GM12873 (cell line): ENCODE data around the gene NBPF11.
"Not testable (repeated sequence)": the region's sequence is repeated elsewhere in the genome, so short reads cannot be mapped to it uniquely, and the experiment has no call there.

Experiments
- CTCF ChIP-seq: IDR thresholded peaks from 2 replicates; pipeline ENCODE4 v1.5.1; 2012; ENCODE audit warnings: low read depth, mild to moderate bottlenecking, moderate library complexity, low read length, control low read depth; ENCODE audit not compliant: insufficient read depth; ENCODE audit errors: missing control alignments

NBPF11 gene

GRCh38 chr1:148151911-148152656 is at the start of gene NBPF11:
Gene NBPF11, minus strand, starts transcription at chr1:148152281. Its CDS starts 25,278 bp downstream, at chr1:148127003.
- TF ChIP-seq CTCF = not testable (repeated sequence)

DNA sequence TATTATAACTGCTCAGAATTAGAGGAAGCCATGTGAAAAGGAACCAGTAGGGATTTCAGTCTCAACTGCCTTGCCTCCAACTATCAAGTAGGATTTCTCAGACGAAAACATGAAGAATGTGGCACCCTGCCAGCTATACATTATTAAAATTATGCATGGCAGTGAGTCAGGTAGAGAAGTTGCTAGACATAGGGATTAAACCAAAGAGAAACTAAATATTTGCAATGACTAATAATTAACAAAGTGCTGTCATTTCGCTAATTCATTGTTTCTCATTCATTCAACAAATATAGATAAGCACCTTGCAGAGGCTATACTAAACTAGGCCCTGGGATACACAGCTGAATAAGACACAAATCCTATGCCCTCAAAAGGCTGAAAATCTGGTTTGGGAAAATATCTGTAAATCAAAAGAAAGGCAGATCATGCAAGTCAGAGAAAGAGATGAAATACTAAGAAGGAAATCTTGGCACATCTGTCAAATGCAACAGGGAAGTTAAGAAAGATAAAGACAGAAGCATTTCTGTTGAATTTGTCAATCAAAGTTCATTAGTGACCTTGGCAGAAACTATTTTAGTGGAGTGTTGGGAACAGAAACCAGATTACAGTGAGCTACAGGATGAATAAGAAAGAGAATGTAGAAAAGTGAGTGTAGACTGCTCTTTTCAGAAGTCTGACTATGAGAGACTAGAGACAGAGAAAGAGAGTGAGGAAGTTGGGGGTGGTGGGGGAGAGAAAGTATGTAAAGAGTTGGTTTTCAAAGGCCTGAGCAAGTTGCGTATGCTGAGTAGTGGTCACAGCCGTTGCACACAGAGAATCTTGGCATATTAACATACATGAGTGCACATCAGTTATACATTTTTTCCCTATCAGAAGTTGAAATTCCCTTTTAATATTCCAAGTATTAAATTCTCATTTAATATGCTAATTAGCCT is 14.7 kb upstream of the NBPF11 start:
- TF ChIP-seq CTCF = no peak

- TF ChIP-seq CTCF = no peak
Measured at GRCh38 chr1:148162363-148162762, 10.3 kb upstream of the NBPF11 start.

GRCh38 chr1:148161053-148161901 is 9.2 kb upstream of the NBPF11 start:
- no peak for TF ChIP-seq CTCF

DNA sequence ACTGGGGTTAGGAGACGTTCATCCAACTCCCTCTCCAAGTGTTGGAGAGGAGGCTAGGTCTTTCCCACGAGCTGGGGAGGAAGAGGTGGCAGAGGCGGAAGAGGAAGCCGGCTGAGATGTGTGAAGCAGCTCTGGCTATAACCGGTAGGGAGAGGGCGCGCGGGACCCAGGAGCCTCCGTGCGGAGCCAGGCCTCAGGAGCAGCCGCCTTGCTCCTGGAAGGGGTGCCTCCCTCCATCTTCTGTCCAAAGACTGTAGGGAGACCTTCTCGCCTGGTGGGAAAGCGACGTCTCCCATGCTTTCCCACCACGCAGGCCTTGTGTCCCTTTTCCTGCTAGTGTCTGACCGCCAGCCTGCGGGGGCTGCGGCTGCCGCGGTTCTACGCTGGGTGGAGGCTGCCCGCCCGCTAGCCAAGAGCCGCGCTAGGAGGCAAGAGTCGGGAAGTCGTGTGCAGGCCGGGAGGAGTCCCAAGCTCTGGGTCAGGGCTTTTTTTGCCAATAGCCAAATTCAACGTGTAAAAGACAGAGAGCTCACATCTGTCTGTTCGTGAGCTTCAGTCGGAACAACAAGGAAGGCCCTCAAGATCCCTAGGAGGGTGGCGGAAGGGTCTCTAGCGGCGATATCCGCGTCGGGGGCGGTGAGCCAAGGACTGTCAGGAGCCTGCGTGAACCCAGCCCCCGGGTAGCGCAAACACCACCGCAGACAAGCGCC is 8.4 kb upstream of the NBPF11 start:
- TF ChIP-seq CTCF = no peak

DNA sequence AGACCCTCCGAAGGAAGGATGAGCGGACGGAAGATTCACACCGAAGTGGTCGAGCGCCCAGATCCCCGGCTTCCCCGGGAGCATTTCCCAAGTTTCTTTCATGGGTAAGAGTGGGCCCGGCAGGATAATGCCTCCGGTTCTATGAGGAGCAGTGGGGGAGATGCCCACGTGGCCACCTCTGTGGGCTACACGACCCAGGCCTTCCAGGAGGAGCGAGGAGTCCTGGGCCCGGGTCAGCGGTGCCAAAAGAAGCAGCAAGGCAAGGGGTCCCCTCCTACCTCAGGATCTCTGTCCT is 7.9 kb upstream of the NBPF11 start:
- no peak for TF ChIP-seq CTCF
